Measurements from ENCODE around the gene ELMO1. TPM values are rescaled to one million over a fixed set of nuclear protein-coding genes. Genes with fewer than 3 reads are reported as not detected.
"Not testable (repeated sequence)": the region's sequence is repeated elsewhere in the genome, so short reads cannot be mapped to it uniquely, and the experiment has no call there.

Gene ELMO1
- total RNA-seq, 1 experiment from 2014 or later = 10.1 TPM

- no peak for DNase-seq (ENCODE audit: extremely low read depth, low read depth)
Observed at GRCh38 chr7:37153376-37153775, 295.3 kb downstream of the ELMO1 start.

GRCh38 chr7:37151741-37152413, 296.8 kb downstream of the ELMO1 start:
- DNase-seq (ENCODE audit: extremely low read depth, low read depth) = no peak

- no peak for DNase-seq (ENCODE audit: extremely low read depth, low read depth)
Observed at GRCh38 chr7:37150856-37151255, 297.8 kb downstream of the ELMO1 start.

- DNase-seq (ENCODE audit: extremely low read depth, low read depth) = no peak
Observed at GRCh38 chr7:37150180-37150579, 298.5 kb downstream of the ELMO1 start.

GRCh38 chr7:37149773-37150124, 298.9 kb downstream of the ELMO1 start:
- DNase-seq (ENCODE audit: extremely low read depth, low read depth) = no peak

GRCh38 chr7:37149051-37149772, 299.5 kb downstream of the ELMO1 start:
- DNase-seq (ENCODE audit: extremely low read depth, low read depth) = no peak

GRCh38 chr7:37145682-37146081, 303.0 kb downstream of the ELMO1 start:
- DNase-seq (ENCODE audit: extremely low read depth, low read depth) = no peak

- no peak for DNase-seq (ENCODE audit: extremely low read depth, low read depth)
Observed at GRCh38 chr7:37144423-37144822, 304.2 kb downstream of the ELMO1 start.

- no peak for DNase-seq (ENCODE audit: extremely low read depth, low read depth)
Observed at GRCh38 chr7:37142958-37143357, 305.7 kb downstream of the ELMO1 start.

- no peak for DNase-seq (ENCODE audit: extremely low read depth, low read depth)
Observed at GRCh38 chr7:37141742-37142141, 306.9 kb downstream of the ELMO1 start.

- not testable (repeated sequence) for DNase-seq (ENCODE audit: extremely low read depth, low read depth)
Observed at GRCh38 chr7:37133902-37134301, 314.8 kb downstream of the ELMO1 start.

GRCh38 chr7:37131855-37132254, 316.8 kb downstream of the ELMO1 start:
- DNase-seq (ENCODE audit: extremely low read depth, low read depth) = no peak

GRCh38 chr7:37129035-37129425, 319.6 kb downstream of the ELMO1 start:
- no peak for DNase-seq (ENCODE audit: extremely low read depth, low read depth)

- no peak for DNase-seq (ENCODE audit: extremely low read depth, low read depth)
Observed at GRCh38 chr7:37128327-37129034, 320.2 kb downstream of the ELMO1 start.

- DNase-seq (ENCODE audit: extremely low read depth, low read depth) = no peak
Observed at GRCh38 chr7:37119296-37119860, 329.3 kb downstream of the ELMO1 start.

- no peak for DNase-seq (ENCODE audit: extremely low read depth, low read depth)
Observed at GRCh38 chr7:37118004-37118403, 330.7 kb downstream of the ELMO1 start.

- no peak for DNase-seq (ENCODE audit: extremely low read depth, low read depth)
Observed at GRCh38 chr7:37117292-37117691, 331.4 kb downstream of the ELMO1 start.

GRCh38 chr7:37116093-37116701, 332.5 kb downstream of the ELMO1 start:
- no peak for DNase-seq (ENCODE audit: extremely low read depth, low read depth)

GRCh38 chr7:37113661-37114355, 334.9 kb downstream of the ELMO1 start:
- DNase-seq (ENCODE audit: extremely low read depth, low read depth) = no peak

GRCh38 chr7:37112876-37113275, 335.8 kb downstream of the ELMO1 start:
- DNase-seq (ENCODE audit: extremely low read depth, low read depth) = no peak

Measured in NCI-H460 (cell line).